WTC11 (cell line): ENCODE data around the gene MIPOL1. TPM values are rescaled to one million over a fixed set of nuclear protein-coding genes. Genes with fewer than 3 reads are reported as not detected.

Source experiments
- ATAC-seq: fragments of 200-7000 bp; cut with Tn5 transposase; 2 replicates; pipeline ENCODE4 v1.10.0; 2021; ENCODE audit warnings: mild to moderate bottlenecking, moderate library complexity
- CTCF ChIA-PET: fragments of 300-600 bp; sonication (Branson Sonifier 250); formaldehyde crosslinking; loops from one replicate; lab custom pipeline; 2021; ENCODE audit warnings: antibody characterized with exemption; lab: Charles Lee
- POLR2A ChIA-PET: fragments of 350-600 bp; sonication (Branson Sonifier 250); formaldehyde crosslinking; loops from one replicate; lab custom pipeline; 2021; ENCODE audit warnings: antibody characterized with exemption; lab: Charles Lee
- DNase-seq: peaks from one replicate; pipeline ENCODE4 v3.0.0; 2021; ENCODE audit warnings: low spot score
- H3K27ac Mint-ChIP-seq: 2 replicates; pipeline ENCODE4 v1.8.0; 2021; ENCODE audit warnings: mixed read lengths
- H3K27me3 Mint-ChIP-seq: 2 replicates; pipeline ENCODE4 v1.8.0; 2021; ENCODE audit warnings: low read depth, mild to moderate bottlenecking, moderate library complexity, mixed read lengths
- H3K36me3 Mint-ChIP-seq: 2 replicates; pipeline ENCODE4 v1.8.0; 2021; ENCODE audit warnings: mixed read lengths
- H3K4me1 Mint-ChIP-seq: 2 replicates; pipeline ENCODE4 v1.8.0; 2022; ENCODE audit warnings: mixed read lengths
- H3K4me3 Mint-ChIP-seq: 2 replicates; pipeline ENCODE4 v1.8.0; 2021; ENCODE audit warnings: mild to moderate bottlenecking, moderate library complexity, mixed read lengths
- H3K9me3 Mint-ChIP-seq: 2 replicates; pipeline ENCODE4 v1.8.0; 2021; ENCODE audit warnings: mixed read lengths
- GRHL2 ChIP-seq: fragments of 250-450 bp; sonication (Bioruptor Pico); IDR thresholded peaks from 2 replicates; pipeline ENCODE4 v1.8.0; 2022; ENCODE audit warnings: mild to moderate bottlenecking, moderate library complexity; ENCODE audit not compliant: insufficient replicate concordance, severe bottlenecking
- MYBL2 ChIP-seq: sonication (generic); formaldehyde crosslinking; IDR thresholded peaks from 2 replicates; pipeline ENCODE4 v1.8.1; 2023; ENCODE audit warnings: mild to moderate bottlenecking, moderate library complexity, missing genetic modification reagents
- SP1 ChIP-seq: sonication (generic); formaldehyde crosslinking; conservative IDR thresholded peaks from 2 replicates; pipeline ENCODE4 v1.8.1; 2022; ENCODE audit warnings: missing genetic modification reagents
- TCF7 ChIP-seq: sonication (generic); formaldehyde crosslinking; IDR thresholded peaks from 2 replicates; pipeline ENCODE4 v1.8.0; 2022; ENCODE audit warnings: mild to moderate bottlenecking, low read depth, missing genetic modification reagents, moderate library complexity
- ZNF138 ChIP-seq: sonication (generic); formaldehyde crosslinking; conservative IDR thresholded peaks from 2 replicates; pipeline ENCODE4 v1.8.1; 2022; ENCODE audit warnings: mild to moderate bottlenecking, moderate library complexity, missing genetic modification reagents
- total RNA-seq: library from RNA; stranded (reverse); gene quantifications from 3 replicates; pipeline ENCODE4 v1.2.3, GENCODE V29; 2021
- TF ChIP-seq, protein P1 (sequence below): sonication (generic); formaldehyde crosslinking; IDR thresholded peaks from 2 replicates; pipeline ENCODE4 v1.8.1; 2022; ENCODE audit warnings: missing genetic modification reagents, borderline replicate concordance
- TF ChIP-seq, protein P2 (sequence below): sonication (generic); formaldehyde crosslinking; IDR thresholded peaks from 2 replicates; pipeline ENCODE4 v1.8.0; 2022; ENCODE audit warnings: missing genetic modification reagents
- TF ChIP-seq, protein P3 (sequence below): fragments of 250-450 bp; sonication (Bioruptor Pico); IDR thresholded peaks from 2 replicates; pipeline ENCODE4 v2.1.2; 2022; ENCODE audit warnings: mild to moderate bottlenecking, moderate library complexity
- TF ChIP-seq, protein P4 (sequence below): sonication (generic); formaldehyde crosslinking; IDR thresholded peaks from 2 replicates; pipeline ENCODE4 v1.8.1; 2023; ENCODE audit warnings: mild to moderate bottlenecking, missing genetic modification reagents, moderate library complexity
- TF ChIP-seq, protein P5 (sequence below): sonication (generic); formaldehyde crosslinking; IDR thresholded peaks from 2 replicates; pipeline ENCODE4 v1.8.0; 2022; ENCODE audit warnings: mild to moderate bottlenecking, missing genetic modification reagents
- TF ChIP-seq, protein P6 (sequence below): sonication (generic); formaldehyde crosslinking; conservative IDR thresholded peaks from 2 replicates; pipeline ENCODE4 v1.8.1; 2023; ENCODE audit warnings: mild to moderate bottlenecking, low read depth, missing genetic modification reagents, moderate library complexity
- TF ChIP-seq, protein P7 (sequence below): fragments of 250-450 bp; sonication (Bioruptor Pico); IDR thresholded peaks from 2 replicates; pipeline ENCODE4 v1.8.0; 2021; ENCODE audit warnings: mild to moderate bottlenecking
- TF ChIP-seq, protein P8 (sequence below): sonication (generic); formaldehyde crosslinking; IDR thresholded peaks from 2 replicates; pipeline ENCODE4 v1.8.0; 2022; ENCODE audit warnings: mild to moderate bottlenecking, missing genetic modification reagents
- TF ChIP-seq, protein P9 (sequence below): fragments of 250-450 bp; sonication (Bioruptor Pico); IDR thresholded peaks from 2 replicates; pipeline ENCODE4 v1.9.0; 2021; ENCODE audit warnings: mild to moderate bottlenecking, borderline replicate concordance

MIPOL1 gene
- total RNA-seq, 1 experiment from 2014 or later: 13.1 TPM

DNA sequence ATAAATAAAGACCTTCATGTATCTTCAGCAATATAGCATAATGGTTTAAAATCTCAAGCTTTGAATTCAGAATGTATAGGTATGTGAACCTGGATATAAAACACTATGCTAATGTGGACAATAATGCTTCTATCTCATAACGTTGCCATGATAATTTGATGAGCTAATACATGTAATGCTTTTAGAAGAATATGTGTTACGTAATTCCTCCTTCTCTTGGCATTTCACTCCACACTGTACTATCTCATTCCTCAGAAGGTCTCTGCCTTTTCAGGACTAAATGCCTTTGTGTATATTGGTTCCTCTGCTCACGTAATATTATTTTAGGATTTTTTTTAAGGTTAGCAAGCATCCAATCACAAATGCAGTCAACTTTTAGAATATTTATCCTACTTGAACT is 310.8 kb downstream of the MIPOL1 start (continued):
- TF ChIP-seq, protein P1, sequence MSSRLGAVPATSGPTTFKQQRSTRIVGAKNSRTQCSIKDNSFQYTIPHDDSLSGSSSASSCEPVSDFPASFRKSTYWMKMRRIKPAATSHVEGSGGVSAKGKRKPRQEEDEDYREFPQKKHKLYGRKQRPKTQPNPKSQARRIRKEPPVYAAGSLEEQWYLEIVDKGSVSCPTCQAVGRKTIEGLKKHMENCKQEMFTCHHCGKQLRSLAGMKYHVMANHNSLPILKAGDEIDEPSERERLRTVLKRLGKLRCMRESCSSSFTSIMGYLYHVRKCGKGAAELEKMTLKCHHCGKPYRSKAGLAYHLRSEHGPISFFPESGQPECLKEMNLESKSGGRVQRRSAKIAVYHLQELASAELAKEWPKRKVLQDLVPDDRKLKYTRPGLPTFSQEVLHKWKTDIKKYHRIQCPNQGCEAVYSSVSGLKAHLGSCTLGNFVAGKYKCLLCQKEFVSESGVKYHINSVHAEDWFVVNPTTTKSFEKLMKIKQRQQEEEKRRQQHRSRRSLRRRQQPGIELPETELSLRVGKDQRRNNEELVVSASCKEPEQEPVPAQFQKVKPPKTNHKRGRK: no peak
- TF ChIP-seq, protein P2, sequence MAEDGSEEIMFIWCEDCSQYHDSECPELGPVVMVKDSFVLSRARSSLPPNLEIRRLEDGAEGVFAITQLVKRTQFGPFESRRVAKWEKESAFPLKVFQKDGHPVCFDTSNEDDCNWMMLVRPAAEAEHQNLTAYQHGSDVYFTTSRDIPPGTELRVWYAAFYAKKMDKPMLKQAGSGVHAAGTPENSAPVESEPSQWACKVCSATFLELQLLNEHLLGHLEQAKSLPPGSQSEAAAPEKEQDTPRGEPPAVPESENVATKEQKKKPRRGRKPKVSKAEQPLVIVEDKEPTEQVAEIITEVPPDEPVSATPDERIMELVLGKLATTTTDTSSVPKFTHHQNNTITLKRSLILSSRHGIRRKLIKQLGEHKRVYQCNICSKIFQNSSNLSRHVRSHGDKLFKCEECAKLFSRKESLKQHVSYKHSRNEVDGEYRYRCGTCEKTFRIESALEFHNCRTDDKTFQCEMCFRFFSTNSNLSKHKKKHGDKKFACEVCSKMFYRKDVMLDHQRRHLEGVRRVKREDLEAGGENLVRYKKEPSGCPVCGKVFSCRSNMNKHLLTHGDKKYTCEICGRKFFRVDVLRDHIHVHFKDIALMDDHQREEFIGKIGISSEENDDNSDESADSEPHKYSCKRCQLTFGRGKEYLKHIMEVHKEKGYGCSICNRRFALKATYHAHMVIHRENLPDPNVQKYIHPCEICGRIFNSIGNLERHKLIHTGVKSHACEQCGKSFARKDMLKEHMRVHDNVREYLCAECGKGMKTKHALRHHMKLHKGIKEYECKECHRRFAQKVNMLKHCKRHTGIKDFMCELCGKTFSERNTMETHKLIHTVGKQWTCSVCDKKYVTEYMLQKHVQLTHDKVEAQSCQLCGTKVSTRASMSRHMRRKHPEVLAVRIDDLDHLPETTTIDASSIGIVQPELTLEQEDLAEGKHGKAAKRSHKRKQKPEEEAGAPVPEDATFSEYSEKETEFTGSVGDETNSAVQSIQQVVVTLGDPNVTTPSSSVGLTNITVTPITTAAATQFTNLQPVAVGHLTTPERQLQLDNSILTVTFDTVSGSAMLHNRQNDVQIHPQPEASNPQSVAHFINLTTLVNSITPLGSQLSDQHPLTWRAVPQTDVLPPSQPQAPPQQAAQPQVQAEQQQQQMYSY (CRISPR knock-in tag): no peak
- TF ChIP-seq, protein P3, sequence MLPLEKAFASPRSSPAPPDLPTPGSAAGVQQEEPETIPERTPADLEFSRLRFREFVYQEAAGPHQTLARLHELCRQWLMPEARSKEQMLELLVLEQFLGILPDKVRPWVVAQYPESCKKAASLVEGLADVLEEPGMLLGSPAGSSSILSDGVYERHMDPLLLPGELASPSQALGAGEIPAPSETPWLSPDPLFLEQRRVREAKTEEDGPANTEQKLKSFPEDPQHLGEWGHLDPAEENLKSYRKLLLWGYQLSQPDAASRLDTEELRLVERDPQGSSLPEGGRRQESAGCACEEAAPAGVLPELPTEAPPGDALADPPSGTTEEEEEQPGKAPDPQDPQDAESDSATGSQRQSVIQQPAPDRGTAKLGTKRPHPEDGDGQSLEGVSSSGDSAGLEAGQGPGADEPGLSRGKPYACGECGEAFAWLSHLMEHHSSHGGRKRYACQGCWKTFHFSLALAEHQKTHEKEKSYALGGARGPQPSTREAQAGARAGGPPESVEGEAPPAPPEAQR (CRISPR knock-in tag): no peak
- TF ChIP-seq, protein P4, sequence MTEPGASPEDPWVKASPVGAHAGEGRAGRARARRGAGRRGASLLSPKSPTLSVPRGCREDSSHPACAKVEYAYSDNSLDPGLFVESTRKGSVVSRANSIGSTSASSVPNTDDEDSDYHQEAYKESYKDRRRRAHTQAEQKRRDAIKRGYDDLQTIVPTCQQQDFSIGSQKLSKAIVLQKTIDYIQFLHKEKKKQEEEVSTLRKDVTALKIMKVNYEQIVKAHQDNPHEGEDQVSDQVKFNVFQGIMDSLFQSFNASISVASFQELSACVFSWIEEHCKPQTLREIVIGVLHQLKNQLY: no peak
- TF ChIP-seq, protein P5, sequence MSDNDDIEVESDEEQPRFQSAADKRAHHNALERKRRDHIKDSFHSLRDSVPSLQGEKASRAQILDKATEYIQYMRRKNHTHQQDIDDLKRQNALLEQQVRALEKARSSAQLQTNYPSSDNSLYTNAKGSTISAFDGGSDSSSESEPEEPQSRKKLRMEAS: no peak
- TF ChIP-seq SP1 (CRISPR knock-in tag): no peak
- no peak for TF ChIP-seq ZNF138 (CRISPR knock-in tag)
- TF ChIP-seq, protein P6, sequence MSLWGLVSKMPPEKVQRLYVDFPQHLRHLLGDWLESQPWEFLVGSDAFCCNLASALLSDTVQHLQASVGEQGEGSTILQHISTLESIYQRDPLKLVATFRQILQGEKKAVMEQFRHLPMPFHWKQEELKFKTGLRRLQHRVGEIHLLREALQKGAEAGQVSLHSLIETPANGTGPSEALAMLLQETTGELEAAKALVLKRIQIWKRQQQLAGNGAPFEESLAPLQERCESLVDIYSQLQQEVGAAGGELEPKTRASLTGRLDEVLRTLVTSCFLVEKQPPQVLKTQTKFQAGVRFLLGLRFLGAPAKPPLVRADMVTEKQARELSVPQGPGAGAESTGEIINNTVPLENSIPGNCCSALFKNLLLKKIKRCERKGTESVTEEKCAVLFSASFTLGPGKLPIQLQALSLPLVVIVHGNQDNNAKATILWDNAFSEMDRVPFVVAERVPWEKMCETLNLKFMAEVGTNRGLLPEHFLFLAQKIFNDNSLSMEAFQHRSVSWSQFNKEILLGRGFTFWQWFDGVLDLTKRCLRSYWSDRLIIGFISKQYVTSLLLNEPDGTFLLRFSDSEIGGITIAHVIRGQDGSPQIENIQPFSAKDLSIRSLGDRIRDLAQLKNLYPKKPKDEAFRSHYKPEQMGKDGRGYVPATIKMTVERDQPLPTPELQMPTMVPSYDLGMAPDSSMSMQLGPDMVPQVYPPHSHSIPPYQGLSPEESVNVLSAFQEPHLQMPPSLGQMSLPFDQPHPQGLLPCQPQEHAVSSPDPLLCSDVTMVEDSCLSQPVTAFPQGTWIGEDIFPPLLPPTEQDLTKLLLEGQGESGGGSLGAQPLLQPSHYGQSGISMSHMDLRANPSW (CRISPR knock-in tag): no peak
- TF ChIP-seq MYBL2 (CRISPR knock-in tag): no peak
- TF ChIP-seq, protein P7, sequence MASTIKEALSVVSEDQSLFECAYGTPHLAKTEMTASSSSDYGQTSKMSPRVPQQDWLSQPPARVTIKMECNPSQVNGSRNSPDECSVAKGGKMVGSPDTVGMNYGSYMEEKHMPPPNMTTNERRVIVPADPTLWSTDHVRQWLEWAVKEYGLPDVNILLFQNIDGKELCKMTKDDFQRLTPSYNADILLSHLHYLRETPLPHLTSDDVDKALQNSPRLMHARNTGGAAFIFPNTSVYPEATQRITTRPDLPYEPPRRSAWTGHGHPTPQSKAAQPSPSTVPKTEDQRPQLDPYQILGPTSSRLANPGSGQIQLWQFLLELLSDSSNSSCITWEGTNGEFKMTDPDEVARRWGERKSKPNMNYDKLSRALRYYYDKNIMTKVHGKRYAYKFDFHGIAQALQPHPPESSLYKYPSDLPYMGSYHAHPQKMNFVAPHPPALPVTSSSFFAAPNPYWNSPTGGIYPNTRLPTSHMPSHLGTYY (CRISPR knock-in tag): no peak

DNA sequence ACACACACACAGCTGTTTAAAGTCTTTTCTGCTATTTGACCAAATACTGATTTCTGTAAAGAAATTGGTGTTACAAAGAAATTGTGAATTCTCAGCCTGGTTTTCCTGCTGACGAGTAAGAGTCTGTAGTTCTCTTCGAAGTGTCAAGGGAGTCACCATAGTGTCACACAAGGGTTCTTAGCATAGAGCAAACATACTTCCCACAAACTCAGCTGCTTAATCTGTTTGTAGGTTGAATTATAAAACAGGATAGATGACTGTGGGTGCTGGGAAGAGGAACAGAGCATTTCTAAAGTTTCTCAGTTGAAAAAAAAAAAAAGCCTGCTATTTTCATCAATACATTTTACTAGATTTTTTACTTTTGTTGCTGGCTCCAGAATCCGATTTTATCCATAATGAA is 314.4 kb downstream of the MIPOL1 start:
- ChIA-PET CTCF (no interaction called here), POLR2A (no interaction called here)
- H3K4me3 Mint-ChIP-seq: no peak overlapping the region
- ATAC-seq: no peak
- no peak overlapping the region for H3K27ac Mint-ChIP-seq
- H3K9me3 Mint-ChIP-seq: no peaks in the 10 kb centered on the region
- no peaks in the 10 kb centered on the region for H3K36me3 Mint-ChIP-seq
- H3K27me3 Mint-ChIP-seq: no peaks in the 10 kb centered on the region
- no peaks in the 10 kb centered on the region for H3K4me1 Mint-ChIP-seq
- no peak for DNase-seq
- TF ChIP-seq, protein P8, sequence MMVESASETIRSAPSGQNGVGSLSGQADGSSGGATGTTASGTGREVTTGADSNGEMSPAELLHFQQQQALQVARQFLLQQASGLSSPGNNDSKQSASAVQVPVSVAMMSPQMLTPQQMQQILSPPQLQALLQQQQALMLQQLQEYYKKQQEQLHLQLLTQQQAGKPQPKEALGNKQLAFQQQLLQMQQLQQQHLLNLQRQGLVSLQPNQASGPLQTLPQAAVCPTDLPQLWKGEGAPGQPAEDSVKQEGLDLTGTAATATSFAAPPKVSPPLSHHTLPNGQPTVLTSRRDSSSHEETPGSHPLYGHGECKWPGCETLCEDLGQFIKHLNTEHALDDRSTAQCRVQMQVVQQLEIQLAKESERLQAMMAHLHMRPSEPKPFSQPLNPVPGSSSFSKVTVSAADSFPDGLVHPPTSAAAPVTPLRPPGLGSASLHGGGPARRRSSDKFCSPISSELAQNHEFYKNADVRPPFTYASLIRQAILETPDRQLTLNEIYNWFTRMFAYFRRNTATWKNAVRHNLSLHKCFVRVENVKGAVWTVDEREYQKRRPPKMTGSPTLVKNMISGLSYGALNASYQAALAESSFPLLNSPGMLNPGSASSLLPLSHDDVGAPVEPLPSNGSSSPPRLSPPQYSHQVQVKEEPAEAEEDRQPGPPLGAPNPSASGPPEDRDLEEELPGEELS (CRISPR knock-in tag): no peak
- TF ChIP-seq, protein P9, sequence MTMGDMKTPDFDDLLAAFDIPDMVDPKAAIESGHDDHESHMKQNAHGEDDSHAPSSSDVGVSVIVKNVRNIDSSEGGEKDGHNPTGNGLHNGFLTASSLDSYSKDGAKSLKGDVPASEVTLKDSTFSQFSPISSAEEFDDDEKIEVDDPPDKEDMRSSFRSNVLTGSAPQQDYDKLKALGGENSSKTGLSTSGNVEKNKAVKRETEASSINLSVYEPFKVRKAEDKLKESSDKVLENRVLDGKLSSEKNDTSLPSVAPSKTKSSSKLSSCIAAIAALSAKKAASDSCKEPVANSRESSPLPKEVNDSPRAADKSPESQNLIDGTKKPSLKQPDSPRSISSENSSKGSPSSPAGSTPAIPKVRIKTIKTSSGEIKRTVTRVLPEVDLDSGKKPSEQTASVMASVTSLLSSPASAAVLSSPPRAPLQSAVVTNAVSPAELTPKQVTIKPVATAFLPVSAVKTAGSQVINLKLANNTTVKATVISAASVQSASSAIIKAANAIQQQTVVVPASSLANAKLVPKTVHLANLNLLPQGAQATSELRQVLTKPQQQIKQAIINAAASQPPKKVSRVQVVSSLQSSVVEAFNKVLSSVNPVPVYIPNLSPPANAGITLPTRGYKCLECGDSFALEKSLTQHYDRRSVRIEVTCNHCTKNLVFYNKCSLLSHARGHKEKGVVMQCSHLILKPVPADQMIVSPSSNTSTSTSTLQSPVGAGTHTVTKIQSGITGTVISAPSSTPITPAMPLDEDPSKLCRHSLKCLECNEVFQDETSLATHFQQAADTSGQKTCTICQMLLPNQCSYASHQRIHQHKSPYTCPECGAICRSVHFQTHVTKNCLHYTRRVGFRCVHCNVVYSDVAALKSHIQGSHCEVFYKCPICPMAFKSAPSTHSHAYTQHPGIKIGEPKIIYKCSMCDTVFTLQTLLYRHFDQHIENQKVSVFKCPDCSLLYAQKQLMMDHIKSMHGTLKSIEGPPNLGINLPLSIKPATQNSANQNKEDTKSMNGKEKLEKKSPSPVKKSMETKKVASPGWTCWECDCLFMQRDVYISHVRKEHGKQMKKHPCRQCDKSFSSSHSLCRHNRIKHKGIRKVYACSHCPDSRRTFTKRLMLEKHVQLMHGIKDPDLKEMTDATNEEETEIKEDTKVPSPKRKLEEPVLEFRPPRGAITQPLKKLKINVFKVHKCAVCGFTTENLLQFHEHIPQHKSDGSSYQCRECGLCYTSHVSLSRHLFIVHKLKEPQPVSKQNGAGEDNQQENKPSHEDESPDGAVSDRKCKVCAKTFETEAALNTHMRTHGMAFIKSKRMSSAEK (CRISPR knock-in tag): no peak
- TF ChIP-seq GRHL2 (CRISPR knock-in tag) (no peak), TCF7 (no peak)
- TF ChIP-seq, protein P5: no peak
